HG03432 (cell line): ENCODE measurements around the gene TMEM181.
"Not testable (repeated sequence)": the region's sequence is repeated elsewhere in the genome, so short reads cannot be mapped to it uniquely, and the experiment has no call there.

Experiments used
- ATAC-seq: cut with Tn5 transposase; IDR thresholded peaks from one replicate; pipeline ENCODE4 v1.9.1; 2021; ENCODE audit warnings: mild to moderate bottlenecking, moderate library complexity; ENCODE audit not compliant: unreplicated experiment

The TMEM181 gene

DNA sequence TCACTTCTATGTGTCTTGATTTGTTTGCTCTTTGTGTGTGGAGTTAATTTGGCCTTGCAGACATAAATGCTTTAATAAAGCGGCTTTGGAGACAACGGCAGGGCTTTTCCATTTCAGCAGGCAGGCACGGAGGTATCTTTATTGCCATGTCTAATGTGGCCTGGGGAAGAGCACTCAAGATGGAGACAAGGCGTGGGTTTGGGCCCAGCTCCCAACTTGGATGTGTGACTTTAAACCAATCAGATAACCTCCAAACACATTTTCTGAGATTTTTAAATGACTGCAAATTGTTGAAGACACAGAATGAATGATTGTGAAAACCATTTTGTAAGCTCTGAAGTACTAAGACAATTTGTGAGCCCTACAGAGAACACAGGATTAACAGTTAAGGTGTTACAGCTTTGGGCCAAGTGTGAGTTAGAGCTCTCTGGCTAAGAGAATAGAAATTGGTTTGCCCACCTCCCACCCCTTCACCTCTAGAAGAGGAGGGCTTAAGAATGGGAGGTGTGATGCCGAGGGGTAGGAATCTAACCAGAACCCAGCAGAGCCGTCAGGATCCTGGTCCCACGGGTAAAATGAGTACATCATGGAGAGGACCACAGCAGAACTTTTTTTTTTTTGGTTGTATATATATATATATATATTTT lies 75.7 kb downstream of the TMEM181 start:
- no peak for ATAC-seq

DNA sequence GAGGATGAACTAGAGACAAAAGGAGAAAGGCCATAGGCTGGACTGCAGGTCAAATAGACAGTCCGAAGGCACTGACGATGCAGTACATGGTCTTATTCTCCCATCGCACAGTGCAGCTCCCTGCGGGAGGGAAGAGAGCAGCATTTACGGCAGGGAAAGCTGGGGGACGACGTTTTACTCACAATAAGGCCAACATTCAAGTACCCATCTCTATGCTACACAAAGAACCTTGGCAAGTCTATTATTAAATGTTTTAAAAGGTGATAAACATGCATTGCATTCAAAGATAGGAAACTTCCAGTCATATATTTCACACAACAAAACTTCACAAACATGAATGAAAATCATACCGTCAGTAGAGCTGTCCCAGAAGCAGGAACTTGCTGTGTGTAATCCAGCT lies 76.9 kb downstream of the TMEM181 start:
- no peak for ATAC-seq

DNA sequence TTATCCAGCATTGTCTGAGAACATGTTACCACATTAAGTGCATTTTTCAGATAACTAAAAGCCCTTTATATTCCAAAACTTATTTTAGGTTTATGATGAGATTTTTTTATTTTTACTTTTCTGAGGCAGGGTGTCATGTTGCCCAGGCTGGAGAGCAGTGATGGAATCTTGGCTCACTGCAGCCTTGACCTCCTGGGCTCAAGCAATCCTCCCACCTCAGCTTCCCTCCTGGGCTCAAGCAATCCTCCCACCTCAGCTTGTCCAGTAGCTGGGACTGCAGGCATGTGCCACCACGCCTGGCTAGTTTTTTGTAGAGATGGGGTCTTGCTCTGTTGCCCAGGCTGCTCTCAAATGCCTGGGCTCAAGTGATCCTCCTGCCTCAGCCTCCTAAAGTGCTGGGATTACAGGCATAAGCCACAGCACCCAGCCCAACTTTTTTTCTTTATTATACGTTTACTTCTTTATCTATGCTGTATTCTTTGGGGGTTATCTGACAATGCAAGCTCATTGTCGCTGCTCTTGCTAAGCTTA lies 78.5 kb downstream of the TMEM181 start:
- no peak for ATAC-seq

DNA sequence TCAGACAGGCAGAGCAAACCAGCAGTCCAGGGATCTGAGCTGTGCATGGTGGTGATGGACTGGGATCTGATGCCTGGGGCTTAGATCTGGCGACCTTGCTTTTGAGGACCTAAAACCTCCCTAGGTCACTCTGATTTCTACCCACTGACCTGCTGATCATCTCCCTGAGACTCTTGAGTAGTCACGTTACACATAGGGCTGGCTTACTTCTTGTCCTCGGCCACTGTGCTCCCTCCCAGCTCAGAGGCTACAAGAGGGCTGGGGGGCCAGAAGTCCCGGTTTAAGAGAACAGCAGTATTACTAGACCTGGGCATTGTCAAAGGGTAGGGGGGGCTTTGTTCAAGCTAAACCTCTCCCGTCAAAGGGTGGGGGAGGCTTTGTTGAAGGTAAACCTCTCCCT lies 79.2 kb downstream of the TMEM181 start:
- ATAC-seq = no peak

DNA sequence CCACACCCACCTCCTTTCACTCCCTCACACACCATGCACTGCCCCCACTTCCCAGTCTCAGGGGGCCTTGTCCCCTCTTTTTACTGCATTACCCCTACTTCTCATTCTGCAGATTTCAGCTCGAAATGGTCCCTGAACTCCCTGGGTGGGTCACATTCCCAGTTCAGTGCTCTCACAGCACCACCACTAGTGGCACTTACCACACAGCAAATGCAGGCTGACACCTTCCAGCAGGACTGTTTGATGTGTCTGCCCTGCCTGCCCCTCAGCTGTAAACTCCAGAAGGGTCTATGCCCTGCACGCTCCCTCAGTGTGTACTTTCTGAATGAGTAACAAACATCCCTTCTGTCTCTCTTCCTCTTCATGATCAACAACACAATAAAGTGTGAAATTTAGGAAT lies 80.6 kb downstream of the TMEM181 start:
- no peak for ATAC-seq

DNA sequence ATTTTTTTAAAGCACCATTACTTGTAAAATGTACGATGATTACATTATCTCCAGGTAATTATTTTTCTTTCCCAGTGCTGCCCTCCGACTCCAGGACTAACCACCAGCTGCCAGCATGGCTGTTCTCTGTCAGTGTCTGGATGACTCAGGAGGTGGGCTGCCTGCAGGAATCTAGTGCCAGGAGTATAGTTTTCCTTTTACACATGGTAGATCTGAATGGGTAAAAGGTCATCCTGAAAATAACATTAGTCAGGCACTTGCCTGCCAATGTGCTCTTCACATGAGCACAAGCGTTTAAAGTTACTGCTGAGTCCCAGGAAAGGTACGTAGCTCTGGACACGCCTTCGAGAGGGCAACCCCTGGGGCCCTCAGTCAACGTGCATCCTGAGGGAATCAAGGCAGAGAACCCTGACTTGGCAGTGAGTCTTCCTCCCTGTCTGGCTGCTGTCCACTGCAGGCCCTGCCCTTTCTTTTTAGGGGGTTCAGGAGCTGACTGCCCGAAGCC lies 82.3 kb downstream of the TMEM181 start:
- ATAC-seq = no peak

DNA sequence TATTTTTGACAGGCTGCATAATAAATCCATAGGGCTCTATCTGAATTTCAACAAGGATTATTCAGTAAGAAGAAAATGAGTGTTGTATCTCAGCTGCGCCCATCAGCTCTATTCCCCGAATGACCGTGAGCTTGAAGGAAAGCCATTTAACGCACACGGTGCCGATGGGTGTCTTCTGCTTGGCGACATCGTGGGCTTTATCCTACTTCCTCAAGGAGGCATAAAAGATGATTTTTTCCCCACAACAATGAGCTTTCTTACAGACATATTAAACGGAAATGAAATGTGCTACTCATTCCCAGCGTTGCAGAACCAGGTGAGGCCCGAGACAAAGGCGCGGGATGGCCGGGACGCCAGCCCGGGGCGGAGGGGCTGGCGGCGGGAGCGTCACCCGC lies 83.9 kb downstream of the TMEM181 start:
- no peak for ATAC-seq

DNA sequence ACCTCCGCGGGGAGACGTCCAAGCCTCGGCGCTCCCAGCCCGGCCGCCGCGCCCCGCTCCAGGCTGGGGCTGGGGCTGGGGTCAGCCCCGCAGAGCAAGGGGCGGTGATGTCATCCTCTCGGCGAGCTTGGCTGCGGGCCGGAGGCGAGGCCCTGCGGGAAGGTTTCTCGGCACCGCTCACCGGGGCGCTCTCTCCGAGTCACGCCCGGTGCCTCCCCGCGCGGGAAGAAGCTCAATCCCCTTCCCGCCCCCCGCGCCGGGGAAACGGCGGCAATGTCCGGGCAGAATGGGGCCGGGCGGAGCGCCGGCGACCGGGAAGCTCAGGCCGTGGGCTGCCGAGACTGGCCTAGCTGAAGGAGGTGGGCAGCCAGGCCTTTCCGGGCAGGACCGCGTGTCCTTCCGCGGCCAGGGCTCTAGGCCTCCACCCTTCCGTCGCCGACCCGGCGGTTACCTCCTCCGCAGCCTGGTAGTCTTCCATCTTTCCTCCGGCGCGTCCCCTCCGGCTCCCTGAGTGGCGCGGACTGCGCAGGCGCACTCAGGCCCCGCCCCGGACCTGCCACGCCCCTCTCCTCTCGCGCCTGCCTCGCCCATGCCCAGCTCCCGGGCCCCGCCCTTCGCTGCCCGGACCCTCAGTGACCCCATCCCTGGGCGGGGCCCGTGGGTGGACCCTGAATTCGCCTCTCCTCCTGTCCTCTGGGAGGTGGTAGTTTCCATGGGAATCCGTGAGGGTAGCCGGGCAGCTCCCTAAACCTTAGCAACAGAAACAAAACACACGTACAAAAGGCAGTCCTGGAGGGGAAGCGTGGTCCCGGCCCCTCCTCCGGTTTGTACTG lies 84.6 kb downstream of the TMEM181 start, which contains the start of gene DYNLT1:
TSS of gene DYNLT1 (minus strand) at position 513 of the 833 bp plus-strand sequence. CDS start at position 478, 35 bp downstream.
- ATAC-seq = peak; percentile 71

DNA sequence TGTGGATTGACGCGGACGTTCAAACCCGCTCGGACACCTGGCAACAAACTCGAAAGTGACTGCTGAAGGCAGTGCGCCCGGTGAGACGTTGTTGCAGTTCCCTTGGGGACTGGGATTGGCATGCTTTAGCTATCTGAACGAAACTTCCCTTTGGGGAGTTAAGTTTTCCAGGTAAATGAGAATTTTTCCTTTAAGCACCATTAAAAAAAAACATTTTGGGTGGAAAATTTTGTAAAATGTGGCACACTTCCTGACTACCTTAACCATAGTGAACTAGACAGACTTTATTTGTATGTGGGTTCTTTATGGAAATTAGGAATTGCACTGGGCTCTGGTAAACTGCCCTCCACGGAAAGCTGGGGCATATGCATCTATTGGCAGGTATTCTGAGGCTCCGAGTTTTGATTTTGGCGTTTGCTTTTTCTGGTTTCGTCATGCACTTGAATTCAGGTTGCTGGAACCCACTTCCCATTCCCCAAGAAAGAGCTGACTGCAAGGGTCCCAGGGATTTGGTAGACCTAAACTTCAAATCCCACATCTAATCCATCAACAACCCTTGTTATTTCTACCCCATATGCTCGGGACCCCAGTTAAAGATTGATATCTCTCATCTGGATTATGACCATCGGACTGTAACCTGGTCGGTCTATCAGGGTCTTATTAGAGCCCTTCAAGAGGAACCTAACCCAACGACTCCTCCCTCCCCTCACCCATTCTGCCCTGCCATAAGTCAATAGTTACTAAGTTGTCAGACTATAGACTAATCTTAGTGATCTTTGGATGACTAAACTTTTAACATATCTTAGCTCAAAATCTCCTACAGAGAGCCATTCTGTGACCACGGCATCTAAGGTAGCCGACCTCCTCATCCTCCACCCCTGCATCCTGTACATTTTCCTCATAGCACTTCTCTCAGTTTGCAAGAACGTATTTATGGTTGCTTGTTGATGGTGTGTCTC lies 85.5 kb downstream of the TMEM181 start:
- ATAC-seq = no peak

DNA sequence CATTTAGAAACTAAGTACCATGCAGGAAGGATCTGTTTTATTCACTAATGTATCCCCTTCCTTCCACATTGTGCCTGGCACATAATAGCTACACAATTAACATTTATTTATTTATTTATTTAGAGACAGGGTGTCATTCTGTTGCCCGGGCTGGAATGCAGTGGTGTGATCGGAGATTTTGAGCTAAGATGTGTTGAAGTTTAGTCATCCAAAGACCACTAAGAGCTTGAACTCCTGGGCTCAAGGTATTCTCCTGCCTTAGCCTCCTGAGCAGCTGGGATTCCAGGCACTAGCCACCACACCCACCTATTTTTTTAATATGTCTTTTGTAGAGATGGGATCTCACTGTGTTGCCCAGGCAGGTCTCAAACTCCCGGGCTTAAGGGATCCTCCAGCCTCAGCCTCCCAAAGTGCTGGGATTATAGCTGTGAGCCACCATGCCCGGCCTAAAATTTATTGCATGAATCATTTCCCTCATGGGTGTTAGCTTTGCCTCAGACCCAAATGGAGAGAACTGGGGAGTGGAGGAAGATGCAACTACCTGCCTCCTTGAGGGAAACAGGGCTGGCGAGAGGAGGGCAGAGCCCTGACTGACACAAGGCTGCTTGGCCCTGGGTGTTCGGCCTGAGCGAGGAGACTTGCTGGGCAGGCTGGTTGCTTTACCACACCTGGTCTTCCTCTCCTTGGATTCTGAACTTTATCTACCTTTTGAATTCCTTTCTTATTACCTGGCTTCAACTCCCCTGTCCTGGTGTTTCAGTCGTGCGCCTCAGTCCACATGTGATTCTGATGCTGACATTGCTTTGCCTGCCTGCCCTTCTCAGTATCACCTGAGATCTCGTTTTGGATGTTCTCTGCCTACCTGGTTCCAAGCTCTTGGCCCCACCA lies 86.4 kb downstream of the TMEM181 start:
- ATAC-seq = no peak

DNA sequence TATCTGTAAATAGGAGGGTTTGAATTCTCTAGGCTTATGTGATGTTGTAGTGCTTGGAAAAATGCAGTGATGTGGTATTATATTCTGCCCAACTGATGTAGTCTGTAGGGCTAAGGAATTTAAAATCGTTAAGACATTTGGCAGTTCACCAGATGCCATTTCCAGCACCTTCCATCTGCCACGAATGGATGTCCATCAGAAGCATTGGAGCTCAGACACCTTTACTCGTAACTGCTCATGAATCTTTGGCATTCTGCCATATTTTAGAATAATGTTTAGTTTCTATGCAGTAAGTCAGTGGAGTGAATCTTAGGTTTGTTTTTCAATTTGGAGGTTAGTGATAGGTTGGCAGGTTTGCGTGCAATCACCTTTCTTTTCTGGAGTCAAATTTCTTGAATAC lies 87.6 kb downstream of the TMEM181 start:
- ATAC-seq = no peak

DNA sequence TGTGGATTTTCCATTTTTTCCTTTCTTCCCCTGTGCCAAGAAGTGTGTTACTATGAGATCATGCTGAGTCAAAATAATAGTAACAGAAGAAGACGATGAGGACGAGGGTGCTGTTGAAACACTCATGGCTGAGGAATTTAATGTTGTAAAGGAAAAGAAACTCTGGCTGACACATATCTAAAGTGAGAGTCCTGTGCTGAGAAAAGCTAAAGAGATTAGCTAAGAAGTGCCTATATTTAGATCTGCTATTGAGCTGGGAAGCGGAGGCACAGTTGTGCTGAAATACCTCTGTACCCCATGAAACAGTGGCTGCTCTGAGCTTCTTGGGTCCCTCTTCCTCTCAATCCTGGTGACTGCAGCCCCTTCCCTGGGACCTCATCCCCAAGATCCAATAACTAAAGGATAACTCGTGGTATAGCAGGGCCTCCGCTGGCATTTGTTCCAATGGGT lies 88.8 kb downstream of the TMEM181 start:
- peak; percentile 34 for ATAC-seq

DNA sequence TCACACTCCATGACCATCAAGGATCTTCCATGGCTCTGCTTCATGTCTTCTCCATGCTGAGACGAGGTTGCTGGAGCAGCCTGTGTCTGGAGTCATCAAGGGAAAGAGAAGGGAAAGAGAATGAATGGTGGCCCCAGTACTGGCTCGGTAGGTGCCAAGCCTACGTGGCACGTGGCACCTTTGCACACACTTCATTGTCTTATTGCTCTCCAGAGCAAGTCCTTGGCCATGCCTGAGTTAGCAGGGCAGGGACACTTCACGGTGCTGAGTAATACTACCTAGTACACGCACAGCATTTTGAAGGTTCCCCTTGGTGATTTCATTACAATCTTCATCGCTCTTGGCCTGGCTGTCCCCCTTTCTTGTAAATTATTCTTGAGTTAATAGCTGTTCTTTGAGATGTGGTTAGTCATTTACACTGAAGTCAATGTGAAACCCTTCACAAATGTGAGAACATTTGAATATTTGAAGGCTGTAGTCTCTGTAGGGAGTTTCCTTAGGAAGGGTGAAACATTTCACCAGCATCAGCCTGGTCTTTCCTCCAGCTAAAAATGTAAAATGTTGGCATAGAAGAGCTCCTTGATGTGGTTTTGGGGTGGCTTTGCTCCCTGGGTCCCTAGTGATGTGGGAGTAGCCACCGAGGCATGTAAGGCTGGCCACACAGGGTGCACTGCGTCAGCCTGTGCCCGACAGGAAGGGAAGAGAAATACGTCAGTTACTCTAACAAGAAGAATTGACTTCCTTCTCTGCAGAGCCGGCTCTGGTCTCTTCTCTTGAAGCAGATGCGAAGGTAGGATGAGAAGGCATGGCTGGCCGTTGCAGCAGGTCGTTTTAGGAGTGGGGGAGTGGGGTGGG lies 89.6 kb downstream of the TMEM181 start, which contains the start of gene SYTL3:
TSS of gene SYTL3 (plus strand) at position 766 of the 855 bp plus-strand sequence. CDS start 13,215 bp downstream, outside the sequence.
- peak; percentile 53 for ATAC-seq

DNA sequence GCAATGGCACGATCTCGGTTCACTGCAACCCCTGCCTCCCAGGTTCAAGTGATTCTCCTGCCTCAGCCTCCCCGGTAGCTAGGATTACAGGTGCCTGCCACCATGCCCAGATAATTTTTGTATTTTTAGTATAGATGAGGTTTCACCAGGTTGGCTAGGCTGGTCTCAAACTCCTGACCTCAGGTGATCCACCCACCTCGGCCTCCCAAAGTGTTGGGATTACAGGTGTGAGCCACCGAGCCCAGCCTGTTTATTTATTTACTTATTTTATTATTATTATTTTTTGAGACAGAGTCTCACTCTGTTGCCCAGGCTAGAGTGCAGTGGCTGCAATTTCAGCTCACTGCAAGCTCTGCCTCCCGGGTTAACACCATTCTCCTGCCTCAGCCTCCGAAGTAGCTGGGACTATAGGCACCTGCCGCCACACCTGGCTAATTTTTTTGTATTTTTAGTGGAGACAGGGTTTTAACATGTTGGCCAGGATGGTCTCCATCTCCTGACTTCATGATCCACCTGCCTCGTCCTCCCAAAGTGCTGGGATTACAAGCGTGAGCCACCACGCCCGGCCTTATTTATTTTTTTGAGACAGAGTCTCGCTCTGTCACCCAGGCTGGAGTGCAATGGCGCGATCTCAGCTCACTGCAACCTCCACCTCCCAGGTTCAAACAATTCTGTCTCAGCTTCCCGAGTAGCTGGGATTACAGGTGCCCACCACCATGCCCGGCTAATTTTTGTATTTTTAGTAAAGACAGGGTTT lies 92.3 kb downstream of the TMEM181 start:
- ATAC-seq = not testable (repeated sequence)

DNA sequence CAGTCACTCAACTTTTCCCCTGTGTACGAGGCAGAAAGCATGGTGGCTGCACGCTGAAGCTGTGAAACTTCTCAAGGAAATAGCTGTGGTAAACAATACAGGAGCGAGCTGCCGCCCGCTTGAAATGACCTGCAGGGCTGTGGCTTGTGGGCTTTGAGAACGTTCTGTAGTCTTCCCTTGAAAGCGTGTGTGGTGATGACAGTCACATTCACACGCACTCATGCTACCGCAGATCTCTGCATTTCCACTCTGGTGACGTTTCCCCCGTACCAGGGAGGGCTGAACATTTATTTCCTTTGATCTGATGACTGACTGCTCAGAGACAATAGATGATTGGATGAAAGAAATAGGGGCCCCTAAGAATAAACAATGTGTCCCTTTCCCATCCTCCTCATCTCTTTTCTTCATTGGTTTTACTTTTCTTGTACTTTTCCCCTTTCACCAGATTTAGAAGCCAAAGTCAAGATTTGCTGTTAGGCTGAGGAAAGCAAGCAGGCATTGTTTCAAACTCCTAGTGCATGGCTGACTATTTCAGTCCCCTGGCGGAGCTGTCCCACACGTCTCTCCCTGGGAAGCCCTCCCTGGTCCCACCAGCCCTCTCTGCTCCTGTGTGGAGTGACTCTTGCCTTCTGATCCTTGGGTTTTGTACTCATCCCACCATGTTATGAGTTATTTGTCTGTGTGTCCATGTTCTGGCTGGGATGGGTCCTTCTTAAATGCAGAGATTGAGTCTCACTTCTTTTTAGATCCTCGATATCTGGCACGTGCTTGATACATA lies 93.9 kb downstream of the TMEM181 start:
- ATAC-seq = peak; percentile 61

DNA sequence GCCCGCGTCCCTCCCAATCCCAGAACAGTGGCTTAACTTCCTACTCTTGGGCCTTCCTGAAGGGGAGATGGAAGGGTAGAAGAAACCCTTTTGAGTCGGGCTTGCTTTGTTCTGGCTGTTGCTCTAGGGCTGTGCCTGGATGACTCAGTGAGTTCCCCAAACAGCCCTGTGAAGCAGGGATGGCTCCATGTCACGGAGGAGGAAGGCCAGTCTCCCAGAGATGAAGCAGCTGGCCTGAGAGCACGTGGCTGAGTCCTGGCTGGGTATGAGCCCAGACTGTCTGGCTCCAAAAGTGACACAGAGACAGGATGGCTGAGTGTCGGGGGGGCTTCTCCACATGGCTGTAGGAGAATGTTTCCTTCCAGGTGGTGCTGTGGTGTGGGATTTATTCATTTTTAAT lies 94.6 kb downstream of the TMEM181 start:
- no peak for ATAC-seq

DNA sequence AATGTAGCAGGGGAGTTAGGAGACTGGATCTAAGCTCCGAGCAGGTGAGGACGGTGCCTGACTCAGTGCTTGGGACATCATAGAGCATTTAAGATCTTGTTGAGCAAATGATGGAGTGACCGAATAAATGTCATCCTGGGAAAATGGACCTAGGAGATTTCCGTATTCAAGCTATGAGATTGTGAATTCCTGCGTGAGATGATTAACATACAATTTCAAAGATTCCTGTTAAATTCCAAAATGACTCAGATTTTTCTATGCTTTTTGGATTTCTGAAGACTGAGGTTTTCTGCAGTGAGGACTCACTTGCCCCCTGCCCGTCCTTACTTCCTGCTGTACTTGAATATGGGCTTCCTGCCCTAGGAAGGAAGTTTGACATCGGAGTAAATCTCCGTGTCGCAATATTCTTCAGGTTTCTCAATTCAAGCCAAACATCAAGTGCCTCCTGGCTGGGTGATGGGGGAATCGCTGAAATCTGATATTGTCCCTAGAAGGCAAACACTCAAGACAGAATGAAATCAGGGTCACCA lies 95.1 kb downstream of the TMEM181 start:
- no peak for ATAC-seq
